GM12801 (cell line): Measurements from ENCODE around the gene GSTO2.

Source experiments
- CTCF ChIP-seq: IDR thresholded peaks from one replicate; pipeline ENCODE4 v1.5.1; 2011; ENCODE audit warnings: control low read depth; ENCODE audit not compliant: insufficient read length; ENCODE audit errors: extremely low read depth

The GSTO2 gene

GRCh38 chr10:104307576-104308438, 38.8 kb downstream of the GSTO2 start:
- no peak for TF ChIP-seq CTCF

GRCh38 chr10:104308439-104308903, 39.5 kb downstream of the GSTO2 start:
- no peak for TF ChIP-seq CTCF

GRCh38 chr10:104309980-104310978, 41.3 kb downstream of the GSTO2 start:
- TF ChIP-seq CTCF, result no peak

GRCh38 chr10:104311184-104311720, 42.3 kb downstream of the GSTO2 start:
- TF ChIP-seq CTCF, result no peak

GRCh38 chr10:104314591-104315485, 45.9 kb downstream of the GSTO2 start:
- no peak for TF ChIP-seq CTCF

- TF ChIP-seq CTCF, result no peak
These were observed 46.5 kb downstream of the GSTO2 start for GRCh38 chr10:104315486-104315921.
